Measurements from ENCODE around the gene ZNF443.
"Not testable (repeated sequence)": the region's sequence is repeated elsewhere in the genome, so short reads cannot be mapped to it uniquely, and the experiment has no call there.

ZNF443 gene

DNA sequence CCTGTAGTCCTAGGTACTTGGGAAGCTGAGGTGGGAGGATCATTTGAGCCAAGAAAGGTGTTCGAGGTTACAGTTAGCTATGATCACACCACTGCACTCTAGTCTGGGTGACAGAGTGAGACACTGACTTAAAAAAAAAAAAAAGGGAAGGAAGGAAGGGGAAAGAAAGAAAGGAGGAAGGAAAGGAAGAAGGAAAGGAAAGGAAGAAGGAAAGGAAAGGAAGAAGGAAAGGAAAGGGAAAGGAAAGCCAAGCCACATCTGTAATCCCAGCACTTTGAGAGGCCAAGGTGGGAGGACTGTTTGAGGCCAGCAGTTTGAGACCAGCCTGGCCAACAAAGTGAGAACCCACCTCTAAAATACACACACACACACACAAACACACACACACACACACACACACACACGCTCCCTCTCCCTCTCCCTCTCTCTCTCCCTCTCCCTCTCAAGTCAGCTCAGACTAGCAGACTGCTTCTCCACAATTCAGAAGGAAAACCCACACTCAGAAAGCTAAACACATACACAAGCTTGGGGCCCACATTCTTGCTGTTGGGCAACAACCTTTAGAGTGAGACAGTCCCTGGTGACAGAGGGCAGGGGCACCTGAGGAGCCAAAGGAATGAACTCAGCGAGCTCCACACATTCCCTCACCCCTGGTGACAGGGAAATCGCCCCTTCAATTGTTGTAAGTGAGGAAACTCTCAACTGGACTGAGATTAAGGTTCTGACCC, 41.1 kb upstream of the ZNF443 start:
- TF ChIP-seq CTCF (IDR thresholded peaks at IDR 0.05; ENCODE audit: low read depth, low read length): no peak

DNA sequence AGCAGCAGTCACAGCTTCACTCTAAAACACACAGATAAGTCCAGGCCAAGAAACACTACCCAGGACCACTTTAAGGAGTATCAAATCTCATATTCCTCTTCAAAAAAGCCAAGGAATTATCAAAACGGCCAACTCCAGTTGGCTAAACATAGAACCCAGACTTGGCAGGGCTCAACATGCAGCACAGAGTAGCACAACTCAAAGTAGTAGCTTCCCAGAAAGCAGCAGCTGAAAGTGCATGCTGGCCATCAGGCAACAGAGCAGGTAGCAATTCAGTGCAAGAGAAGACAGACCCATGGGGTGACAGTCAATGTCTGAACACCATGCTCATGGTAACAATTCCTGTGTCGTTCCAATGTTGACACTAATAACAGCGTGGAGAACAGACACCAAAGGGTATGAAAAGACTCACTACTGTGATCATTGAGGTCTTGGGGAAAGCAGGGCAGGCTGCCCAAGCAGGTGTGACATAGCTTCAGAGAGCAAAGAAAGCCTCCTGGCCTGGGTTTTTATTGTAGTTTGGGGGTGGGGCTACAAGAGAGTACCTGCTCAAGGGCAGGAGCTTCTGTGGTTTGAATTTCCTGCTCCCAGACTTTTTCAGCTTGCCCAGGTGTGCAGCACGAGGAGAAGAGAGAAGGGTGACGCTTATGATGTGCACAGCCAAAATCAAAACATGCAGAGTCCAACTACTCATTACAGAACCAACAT, 37.6 kb upstream of the ZNF443 start:
- no peak for DNase-seq (ENCODE audit: extremely low read depth, low read depth)
- TF ChIP-seq CTCF (IDR thresholded peaks at IDR 0.05; ENCODE audit: low read depth, low read length): no peak

More for the DNA sequence above, 41.1 kb upstream of the ZNF443 start:
- no peak for DNase-seq (ENCODE audit: extremely low read depth, low read depth)

DNA sequence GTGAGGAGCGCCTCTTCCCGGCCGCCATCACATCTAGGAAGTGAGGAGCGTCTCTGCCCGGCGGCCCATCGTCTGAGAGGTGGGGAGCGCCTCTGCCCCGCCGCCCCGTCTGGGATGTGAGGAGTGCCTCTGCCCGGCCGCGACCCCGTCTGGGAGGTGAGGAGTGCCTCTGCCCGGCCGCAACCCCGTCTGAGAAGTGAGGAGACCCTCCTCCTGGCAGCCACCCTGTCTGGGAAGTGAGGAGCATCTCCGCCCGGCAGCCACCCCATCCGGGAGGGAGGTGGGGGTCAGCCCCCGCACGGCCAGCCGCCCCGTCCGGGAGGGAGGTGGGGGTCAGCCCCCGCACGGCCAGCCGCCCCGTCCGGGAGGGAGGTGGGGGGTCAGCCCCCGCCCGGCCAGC, 26.8 kb upstream of the ZNF443 start:
- DNase-seq (ENCODE audit: extremely low read depth, low read depth): not testable (repeated sequence)

GRCh38 chr19:12465211-12465610, 24.4 kb upstream of the ZNF443 start:
- DNase-seq (ENCODE audit: extremely low read depth, low read depth): no peak

DNA sequence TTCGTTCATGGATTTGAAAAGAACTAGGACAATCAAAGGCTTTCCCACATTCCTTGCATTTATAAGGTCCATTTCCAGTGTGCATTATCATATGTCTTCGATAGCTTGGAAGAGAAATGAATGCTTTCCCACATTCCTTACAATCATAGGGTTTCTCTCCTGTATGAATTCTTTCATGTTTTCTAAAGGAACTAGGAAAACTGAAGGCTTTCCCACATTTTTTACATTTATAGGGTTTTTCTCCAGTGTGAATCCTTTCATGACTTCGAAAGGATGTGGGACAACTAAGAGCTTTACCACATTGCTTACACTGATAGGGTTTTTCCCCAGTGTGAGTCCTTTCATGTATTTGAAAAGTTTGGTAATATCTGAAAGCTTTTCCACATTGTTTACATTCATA, 23.9 kb upstream of the ZNF443 start:
- no peak for DNase-seq (ENCODE audit: extremely low read depth, low read depth)
- TF ChIP-seq CTCF (IDR thresholded peaks at IDR 0.05; ENCODE audit: low read depth, low read length): no peak

More at GRCh38 chr19:12465211-12465610, 24.4 kb upstream of the ZNF443 start:
- TF ChIP-seq CTCF (IDR thresholded peaks at IDR 0.05; ENCODE audit: low read depth, low read length): no peak

GRCh38 chr19:12464139-12464538, 23.3 kb upstream of the ZNF443 start:
- not testable (repeated sequence) for DNase-seq (ENCODE audit: extremely low read depth, low read depth)

DNA sequence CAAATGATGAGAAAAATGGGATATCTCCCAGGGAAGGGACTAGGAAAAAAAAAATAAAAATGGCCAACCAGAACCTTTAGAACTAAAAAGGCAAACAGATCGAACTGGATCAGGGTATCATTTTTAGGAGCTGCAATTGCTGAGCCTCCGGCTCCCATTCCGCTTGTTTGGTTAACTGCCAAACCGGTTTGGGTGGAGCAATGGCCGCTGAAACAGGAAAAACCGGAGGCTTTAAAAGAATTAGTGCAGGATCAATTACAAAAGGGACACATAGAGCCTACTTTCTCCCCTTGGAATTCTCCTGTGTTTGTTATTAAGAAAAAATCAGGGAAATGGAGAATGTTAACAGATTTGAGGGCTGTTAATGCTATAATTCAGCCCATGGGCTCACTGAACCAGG, 12.7 kb upstream of the ZNF443 start:
- TF ChIP-seq CTCF (IDR thresholded peaks at IDR 0.05; ENCODE audit: low read depth, low read length): no peak
- no peak for DNase-seq (ENCODE audit: extremely low read depth, low read depth)

- no peak for DNase-seq (ENCODE audit: extremely low read depth, low read depth)
- TF ChIP-seq CTCF (IDR thresholded peaks at IDR 0.05; ENCODE audit: low read depth, low read length): no peak
Measured at GRCh38 chr19:12450844-12451243, 10.0 kb upstream of the ZNF443 start.
